OCI-LY1 (cell line): Measurements from ENCODE around the gene SPEM3.

Experiments
- EZH2 ChIP-seq: fragments of 200-600 bp; sonication (generic), shearing (Covaris generic); IDR thresholded peaks from 2 replicates; pipeline ENCODE4 v1.8.0; 2017; ENCODE audit warnings: borderline replicate concordance, mixed run types, mild to moderate bottlenecking, antibody characterized with exemption, low read length, moderate library complexity, mixed read lengths
- TF ChIP-seq, protein P1 (sequence below): fragments of 200-600 bp; sonication (generic), shearing (Covaris generic); IDR thresholded peaks from 2 replicates; pipeline ENCODE4 v1.5.1; 2017; ENCODE audit warnings: mild to moderate bottlenecking, antibody characterized with exemption, low read length, moderate library complexity, mixed read lengths

DNA sequence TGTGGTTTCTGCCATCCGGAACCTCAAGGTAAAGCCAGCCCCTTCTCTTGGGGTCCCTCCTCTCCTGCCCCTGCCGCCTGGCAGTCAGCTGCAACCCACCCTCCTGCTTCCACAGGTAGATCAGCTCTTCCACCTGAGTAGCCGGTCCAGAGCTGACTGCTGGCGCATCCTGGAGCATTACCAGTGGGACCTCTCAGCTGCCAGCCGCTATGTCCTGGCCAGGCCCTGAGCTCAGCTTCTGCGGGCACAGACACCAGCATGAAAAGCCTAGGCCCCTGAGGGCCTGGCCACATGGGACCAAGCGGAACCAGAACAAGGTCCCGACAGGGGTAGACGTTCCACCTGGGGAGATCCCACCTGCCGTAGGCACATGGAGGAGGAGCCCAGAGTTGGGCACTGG is 39.8 kb upstream of the SPEM3 start:
- TF ChIP-seq, protein P1, sequence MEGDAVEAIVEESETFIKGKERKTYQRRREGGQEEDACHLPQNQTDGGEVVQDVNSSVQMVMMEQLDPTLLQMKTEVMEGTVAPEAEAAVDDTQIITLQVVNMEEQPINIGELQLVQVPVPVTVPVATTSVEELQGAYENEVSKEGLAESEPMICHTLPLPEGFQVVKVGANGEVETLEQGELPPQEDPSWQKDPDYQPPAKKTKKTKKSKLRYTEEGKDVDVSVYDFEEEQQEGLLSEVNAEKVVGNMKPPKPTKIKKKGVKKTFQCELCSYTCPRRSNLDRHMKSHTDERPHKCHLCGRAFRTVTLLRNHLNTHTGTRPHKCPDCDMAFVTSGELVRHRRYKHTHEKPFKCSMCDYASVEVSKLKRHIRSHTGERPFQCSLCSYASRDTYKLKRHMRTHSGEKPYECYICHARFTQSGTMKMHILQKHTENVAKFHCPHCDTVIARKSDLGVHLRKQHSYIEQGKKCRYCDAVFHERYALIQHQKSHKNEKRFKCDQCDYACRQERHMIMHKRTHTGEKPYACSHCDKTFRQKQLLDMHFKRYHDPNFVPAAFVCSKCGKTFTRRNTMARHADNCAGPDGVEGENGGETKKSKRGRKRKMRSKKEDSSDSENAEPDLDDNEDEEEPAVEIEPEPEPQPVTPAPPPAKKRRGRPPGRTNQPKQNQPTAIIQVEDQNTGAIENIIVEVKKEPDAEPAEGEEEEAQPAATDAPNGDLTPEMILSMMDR, result no peak
- no peak for TF ChIP-seq EZH2
